C1 segment of cervical spinal cord (tissue), 14 donors: Measurements from ENCODE around the gene EPHA2.
"Not testable (repeated sequence)": the region's sequence is repeated elsewhere in the genome, so short reads cannot be mapped to it uniquely, and the experiment has no call there.

Source experiments
- DNase-seq, 14 donors: peaks; one replicate each; lab custom pipeline; 2025; lab: John Stamatoyannopoulos, UW

Gene EPHA2

GRCh38 chr1:16119926-16120325 lies 35.9 kb downstream of the EPHA2 start:
- no peak for DNase-seq

- DNase-seq, result no peak
These were observed 36.4 kb downstream of the EPHA2 start for GRCh38 chr1:16119504-16119903.

GRCh38 chr1:16118706-16119105 lies 37.2 kb downstream of the EPHA2 start:
- peak in 2 of 14 donors; percentile 10 to 77 for DNase-seq

GRCh38 chr1:16117936-16118335 lies 37.9 kb downstream of the EPHA2 start:
- DNase-seq, result no peak

GRCh38 chr1:16117369-16117768 lies 38.5 kb downstream of the EPHA2 start:
- DNase-seq, result no peak

GRCh38 chr1:16116625-16117024 lies 39.2 kb downstream of the EPHA2 start:
- no peak for DNase-seq

- no peak for DNase-seq
These were observed 39.9 kb downstream of the EPHA2 start for GRCh38 chr1:16116002-16116401.

GRCh38 chr1:16115468-16115983 lies 40.3 kb downstream of the EPHA2 start:
- DNase-seq, result no peak

GRCh38 chr1:16114527-16115467 lies 41.1 kb downstream of the EPHA2 start:
- no peak for DNase-seq

- DNase-seq, result no peak
These were observed 43.0 kb downstream of the EPHA2 start for GRCh38 chr1:16112596-16113555.

- DNase-seq, result peak in 1 of 14 donors; percentile 38
These were observed 43.9 kb downstream of the EPHA2 start for GRCh38 chr1:16111771-16112595.

- no peak for DNase-seq
These were observed 45.0 kb downstream of the EPHA2 start for GRCh38 chr1:16110884-16111283.

GRCh38 chr1:16110456-16110855 lies 45.4 kb downstream of the EPHA2 start:
- DNase-seq, result no peak

GRCh38 chr1:16109571-16109970 lies 46.3 kb downstream of the EPHA2 start:
- DNase-seq, result no peak

- not testable (repeated sequence) for DNase-seq
These were observed 48.8 kb downstream of the EPHA2 start for GRCh38 chr1:16107039-16107438.

GRCh38 chr1:16101623-16102022 lies 54.2 kb downstream of the EPHA2 start:
- DNase-seq, result no peak

- DNase-seq, result no peak
These were observed 56.5 kb downstream of the EPHA2 start for GRCh38 chr1:16099412-16099811.

GRCh38 chr1:16095447-16095846 lies 60.4 kb downstream of the EPHA2 start:
- DNase-seq, result no peak

GRCh38 chr1:16094453-16095158 lies 61.3 kb downstream of the EPHA2 start:
- no peak for DNase-seq

GRCh38 chr1:16093611-16094010 lies 62.3 kb downstream of the EPHA2 start:
- DNase-seq, result no peak
